ENCODE data around the gene POU2F3.

POU2F3 gene

GRCh38 chr11:120329556-120329955 lies 89.6 kb downstream of the POU2F3 start:
- no peak for TF ChIP-seq CEBPB (IDR thresholded peaks at IDR 0.05)
- no peak for TF ChIP-seq EP300 (IDR thresholded peaks at IDR 0.05; ENCODE audit: borderline replicate concordance)
- no peak for TF ChIP-seq MAX (IDR thresholded peaks at IDR 0.05)
- no peak for TF ChIP-seq EGR1 (IDR thresholded peaks at IDR 0.05)
- TF ChIP-seq CREB1 (IDR thresholded peaks at IDR 0.05; ENCODE audit: low read depth), result no peak
- TF ChIP-seq ZBTB7A (IDR thresholded peaks at IDR 0.05; ENCODE audit: low read depth), result no peak
- no peak for TF ChIP-seq RAD21 (IDR thresholded peaks at IDR 0.05; ENCODE audit: low read depth)
- no peak for TF ChIP-seq TAF1 (IDR thresholded peaks at IDR 0.05; ENCODE audit: low read depth)
- no peak for TF ChIP-seq TCF12 (IDR thresholded peaks at IDR 0.05; ENCODE audit: low read depth)
- no peak for TF ChIP-seq TEAD4 (IDR thresholded peaks at IDR 0.05)
- no peak for TF ChIP-seq REST (IDR thresholded peaks at IDR 0.05; ENCODE audit: low read depth)
- TF ChIP-seq YY1 (IDR thresholded peaks at IDR 0.05; ENCODE audit: low read depth), result no peak
- no peak for TF ChIP-seq FOXM1 (IDR thresholded peaks at IDR 0.05; ENCODE audit: borderline replicate concordance, low read depth)
- TF ChIP-seq NFIC (IDR thresholded peaks at IDR 0.05), result no peak
- TF ChIP-seq USF1 (IDR thresholded peaks at IDR 0.05), result no peak

GRCh38 chr11:120330045-120330444 lies 90.1 kb downstream of the POU2F3 start:
- TF ChIP-seq MAX (IDR thresholded peaks at IDR 0.05) (no peak), RAD21 (IDR thresholded peaks at IDR 0.05; ENCODE audit: low read depth) (no peak), YY1 (IDR thresholded peaks at IDR 0.05; ENCODE audit: low read depth) (no peak), CEBPB (IDR thresholded peaks at IDR 0.05) (no peak), TEAD4 (IDR thresholded peaks at IDR 0.05) (no peak), REST (IDR thresholded peaks at IDR 0.05; ENCODE audit: low read depth) (no peak), TAF1 (IDR thresholded peaks at IDR 0.05; ENCODE audit: low read depth) (no peak), ZBTB7A (IDR thresholded peaks at IDR 0.05; ENCODE audit: low read depth) (no peak), EP300 (IDR thresholded peaks at IDR 0.05; ENCODE audit: borderline replicate concordance) (no peak), USF1 (IDR thresholded peaks at IDR 0.05) (no peak), NFIC (IDR thresholded peaks at IDR 0.05) (no peak), CREB1 (IDR thresholded peaks at IDR 0.05; ENCODE audit: low read depth) (no peak), FOXM1 (IDR thresholded peaks at IDR 0.05; ENCODE audit: borderline replicate concordance, low read depth) (no peak), EGR1 (IDR thresholded peaks at IDR 0.05) (no peak), TCF12 (IDR thresholded peaks at IDR 0.05; ENCODE audit: low read depth) (no peak)

- TF ChIP-seq USF1 (IDR thresholded peaks at IDR 0.05) (no peak), MAX (IDR thresholded peaks at IDR 0.05) (no peak), TEAD4 (IDR thresholded peaks at IDR 0.05) (peak; percentile 77)
These were observed 91.5 kb downstream of the POU2F3 start for GRCh38 chr11:120331301-120331996.

- TF ChIP-seq NFIC (IDR thresholded peaks at IDR 0.05) (no peak), REST (IDR thresholded peaks at IDR 0.05; ENCODE audit: low read depth) (no peak), EP300 (IDR thresholded peaks at IDR 0.05; ENCODE audit: borderline replicate concordance) (no peak), TEAD4 (IDR thresholded peaks at IDR 0.05) (no peak), EGR1 (IDR thresholded peaks at IDR 0.05) (no peak), FOXM1 (IDR thresholded peaks at IDR 0.05; ENCODE audit: borderline replicate concordance, low read depth) (no peak), TCF12 (IDR thresholded peaks at IDR 0.05; ENCODE audit: low read depth) (no peak), CEBPB (IDR thresholded peaks at IDR 0.05) (no peak), YY1 (IDR thresholded peaks at IDR 0.05; ENCODE audit: low read depth) (no peak), CREB1 (IDR thresholded peaks at IDR 0.05; ENCODE audit: low read depth) (no peak), TAF1 (IDR thresholded peaks at IDR 0.05; ENCODE audit: low read depth) (no peak), ZBTB7A (IDR thresholded peaks at IDR 0.05; ENCODE audit: low read depth) (no peak), USF1 (IDR thresholded peaks at IDR 0.05) (no peak), MAX (IDR thresholded peaks at IDR 0.05) (no peak), RAD21 (IDR thresholded peaks at IDR 0.05; ENCODE audit: low read depth) (no peak)
These were observed 93.1 kb downstream of the POU2F3 start for GRCh38 chr11:120332822-120333716.
